GM06990 (cell line): ENCODE results near the gene GNPTG.

ENCODE experiments used
- DNase-seq: peaks from one replicate; pipeline ENCODE4 v3.0.0-alpha.2; 2011; ENCODE audit not compliant: insufficient read length; ENCODE audit errors: extremely low read depth
- H3K27me3 ChIP-seq: replicated peaks from 2 replicates; pipeline ENCODE4 v1.6.0; 2011; ENCODE audit warnings: low read length; ENCODE audit not compliant: control insufficient read depth, insufficient read depth
- H3K36me3 ChIP-seq: 2 replicates; pipeline ENCODE4 v1.5.1; 2011; ENCODE audit warnings: low read length; ENCODE audit not compliant: control insufficient read depth, insufficient read depth
- H3K4me3 ChIP-seq: replicated peaks from 2 replicates; pipeline ENCODE4 v1.5.1; 2011; ENCODE audit warnings: low read depth, mild to moderate bottlenecking, control low read depth, low read length
- TF ChIP-seq, protein P1 (sequence below): IDR thresholded peaks from 2 replicates; pipeline ENCODE4 v1.5.1; 2011; ENCODE audit warnings: low read length, control low read depth, mild to moderate bottlenecking, inconsistent platforms; ENCODE audit not compliant: insufficient read depth, poor library complexity, severe bottlenecking

GNPTG gene

DNA sequence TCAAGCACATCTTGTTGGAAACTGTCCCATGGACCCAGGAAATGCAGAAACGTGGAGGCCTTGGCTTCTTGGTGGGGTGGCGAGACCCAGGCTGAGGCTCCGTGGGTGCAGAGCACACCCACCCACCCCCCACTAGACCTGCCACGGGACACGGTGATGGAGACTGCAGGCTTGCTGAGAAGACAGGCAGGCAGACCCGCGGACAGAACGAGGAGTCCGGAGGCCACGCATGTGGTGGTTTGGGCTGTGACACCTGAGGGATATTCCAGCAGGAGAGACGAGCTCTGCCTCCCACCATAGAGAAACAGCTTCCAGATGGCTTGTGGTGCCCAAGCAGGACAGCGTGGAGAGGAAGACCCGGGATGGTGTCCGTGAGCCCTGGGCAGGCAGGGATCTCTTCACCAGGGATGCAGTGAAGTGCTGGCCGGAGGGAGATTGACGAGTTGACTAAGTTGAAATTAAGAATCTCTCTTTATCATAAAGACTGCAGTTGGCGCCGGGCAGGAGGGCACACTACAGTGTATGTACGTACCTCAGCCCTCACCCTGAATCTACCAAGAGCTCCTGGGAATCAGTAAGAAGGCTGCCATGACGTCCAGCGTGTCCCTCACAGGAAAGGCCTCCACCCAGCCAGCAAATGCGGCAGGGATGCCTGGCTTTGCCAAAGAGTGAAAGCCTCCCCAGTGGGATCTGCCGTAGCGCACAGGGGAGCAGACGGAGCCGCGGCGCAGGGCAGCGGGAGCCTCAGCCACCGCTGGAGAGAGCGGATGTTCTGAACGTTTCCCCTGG is 34.1 kb upstream of the GNPTG start:
- TF ChIP-seq, protein P1, sequence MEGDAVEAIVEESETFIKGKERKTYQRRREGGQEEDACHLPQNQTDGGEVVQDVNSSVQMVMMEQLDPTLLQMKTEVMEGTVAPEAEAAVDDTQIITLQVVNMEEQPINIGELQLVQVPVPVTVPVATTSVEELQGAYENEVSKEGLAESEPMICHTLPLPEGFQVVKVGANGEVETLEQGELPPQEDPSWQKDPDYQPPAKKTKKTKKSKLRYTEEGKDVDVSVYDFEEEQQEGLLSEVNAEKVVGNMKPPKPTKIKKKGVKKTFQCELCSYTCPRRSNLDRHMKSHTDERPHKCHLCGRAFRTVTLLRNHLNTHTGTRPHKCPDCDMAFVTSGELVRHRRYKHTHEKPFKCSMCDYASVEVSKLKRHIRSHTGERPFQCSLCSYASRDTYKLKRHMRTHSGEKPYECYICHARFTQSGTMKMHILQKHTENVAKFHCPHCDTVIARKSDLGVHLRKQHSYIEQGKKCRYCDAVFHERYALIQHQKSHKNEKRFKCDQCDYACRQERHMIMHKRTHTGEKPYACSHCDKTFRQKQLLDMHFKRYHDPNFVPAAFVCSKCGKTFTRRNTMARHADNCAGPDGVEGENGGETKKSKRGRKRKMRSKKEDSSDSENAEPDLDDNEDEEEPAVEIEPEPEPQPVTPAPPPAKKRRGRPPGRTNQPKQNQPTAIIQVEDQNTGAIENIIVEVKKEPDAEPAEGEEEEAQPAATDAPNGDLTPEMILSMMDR = no peak
- H3K4me3 ChIP-seq = no peak overlapping the region
- peak; percentile 18 for DNase-seq
- peaks cover 52% of the 10 kb centered on the region for H3K36me3 ChIP-seq
- H3K27me3 ChIP-seq = no peaks in the 10 kb centered on the region

DNA sequence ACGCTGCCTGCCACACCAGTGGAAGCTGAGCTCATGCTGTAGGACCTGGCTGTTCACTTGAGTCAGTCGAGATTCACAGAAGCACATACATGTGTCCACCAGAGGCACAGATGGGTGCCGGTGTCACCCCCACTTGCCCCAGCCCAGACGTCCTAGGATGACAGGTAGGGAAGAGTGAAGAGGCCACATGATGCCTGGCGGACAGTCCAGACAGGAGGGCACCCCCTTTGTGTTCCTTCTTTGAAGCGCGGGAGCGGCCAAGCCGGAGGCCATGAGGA is 33.5 kb upstream of the GNPTG start:
- no peaks in the 10 kb centered on the region for H3K27me3 ChIP-seq
- H3K4me3 ChIP-seq = no peak overlapping the region
- no peak for DNase-seq
- H3K36me3 ChIP-seq = peaks cover 49% of the 10 kb centered on the region
- TF ChIP-seq, protein P1 = no peak

DNA sequence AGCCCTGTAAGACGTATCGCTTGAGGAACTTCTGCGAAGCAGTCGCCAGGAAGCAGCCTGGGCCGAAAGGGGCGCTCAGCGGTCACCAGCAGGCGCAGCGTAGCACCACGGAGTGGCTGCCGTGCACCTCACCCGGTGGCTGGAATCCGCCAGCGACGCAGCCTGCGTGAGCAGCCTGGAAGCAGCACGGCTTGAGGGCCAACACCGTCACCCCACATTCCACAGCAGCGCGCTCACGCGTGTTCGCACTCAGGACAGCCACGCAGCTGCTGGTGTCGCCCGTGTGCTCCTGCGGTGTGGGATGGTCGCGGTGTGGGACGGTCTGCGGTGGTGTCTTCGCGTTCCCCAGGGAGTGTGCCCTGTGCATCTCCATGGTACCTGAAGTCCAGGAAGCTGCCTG is 32.7 kb upstream of the GNPTG start:
- no peak for DNase-seq
- TF ChIP-seq, protein P1 = no peak
- Histone ChIP-seq H3K4me3 (no peak overlapping the region), H3K36me3 (peaks cover 48% of the 10 kb centered on the region), H3K27me3 (no peaks in the 10 kb centered on the region)

DNA sequence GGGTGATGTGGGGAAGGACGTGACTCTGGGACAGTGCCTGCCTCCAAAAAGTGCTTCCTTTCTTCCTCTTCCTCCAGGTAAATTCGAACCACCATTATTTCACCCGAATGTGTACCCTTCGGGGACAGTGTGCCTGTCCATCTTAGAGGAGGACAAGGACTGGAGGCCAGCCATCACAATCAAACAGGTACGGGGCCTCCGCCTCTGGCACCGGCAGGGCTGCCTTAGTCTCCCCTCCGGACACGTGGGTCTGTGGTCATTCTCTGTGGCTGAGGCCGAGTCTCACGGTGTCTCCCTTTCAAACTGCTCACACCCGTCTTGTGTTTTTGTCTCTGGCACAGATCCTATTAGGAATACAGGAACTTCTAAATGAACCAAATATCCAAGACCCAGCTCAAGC is 31.6 kb upstream of the GNPTG start:
- TF ChIP-seq, protein P1 = no peak
- DNase-seq = no peak
- H3K4me3 ChIP-seq = no peak overlapping the region
- H3K36me3 ChIP-seq = peaks cover 37% of the 10 kb centered on the region
- no peaks in the 10 kb centered on the region for H3K27me3 ChIP-seq

DNA sequence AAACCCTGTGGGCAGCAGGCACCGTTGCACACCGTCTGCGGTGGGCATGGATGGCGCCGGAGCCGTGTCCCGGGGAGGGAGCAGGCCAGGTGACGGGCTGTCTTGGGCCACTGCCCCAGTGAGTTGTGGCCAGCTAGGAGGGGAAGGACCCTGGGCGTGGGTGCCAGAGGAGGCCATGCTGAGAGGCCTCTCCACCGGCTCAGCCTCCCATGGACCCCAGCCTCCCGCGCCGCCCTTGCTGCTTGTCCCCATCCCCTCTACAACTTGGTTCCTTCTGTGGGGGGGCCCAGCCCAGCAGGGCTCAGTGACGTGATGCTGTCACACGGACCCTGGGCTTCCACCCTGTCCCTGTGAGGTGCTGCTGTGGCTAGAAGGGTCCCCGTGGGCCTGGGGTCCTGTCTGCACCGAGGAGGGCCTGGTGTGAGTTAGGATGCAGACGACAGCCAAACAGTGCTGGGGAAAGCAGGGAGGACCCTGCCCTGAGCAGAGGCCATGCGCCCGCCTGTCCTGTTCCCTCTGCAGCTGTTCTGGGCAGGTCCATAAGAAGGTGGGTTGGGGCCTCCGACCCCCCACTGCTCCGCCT is 31.0 kb upstream of the GNPTG start:
- no peak for DNase-seq
- peaks cover 38% of the 10 kb centered on the region for H3K36me3 ChIP-seq
- TF ChIP-seq, protein P1 = no peak
- H3K4me3 ChIP-seq = no peak overlapping the region
- H3K27me3 ChIP-seq = no peaks in the 10 kb centered on the region
